CD4-positive, alpha-beta T cell treated with Interferon gamma for 1 hour (primary cell): ENCODE data around the gene RHOG.
"Not testable (repeated sequence)": the region's sequence is repeated elsewhere in the genome, so short reads cannot be mapped to it uniquely, and the experiment has no call there.

ENCODE experiments used
- DNase-seq: peaks from one replicate; pipeline ENCODE4 v3.0.0-alpha.2; 2020

Gene RHOG

DNA sequence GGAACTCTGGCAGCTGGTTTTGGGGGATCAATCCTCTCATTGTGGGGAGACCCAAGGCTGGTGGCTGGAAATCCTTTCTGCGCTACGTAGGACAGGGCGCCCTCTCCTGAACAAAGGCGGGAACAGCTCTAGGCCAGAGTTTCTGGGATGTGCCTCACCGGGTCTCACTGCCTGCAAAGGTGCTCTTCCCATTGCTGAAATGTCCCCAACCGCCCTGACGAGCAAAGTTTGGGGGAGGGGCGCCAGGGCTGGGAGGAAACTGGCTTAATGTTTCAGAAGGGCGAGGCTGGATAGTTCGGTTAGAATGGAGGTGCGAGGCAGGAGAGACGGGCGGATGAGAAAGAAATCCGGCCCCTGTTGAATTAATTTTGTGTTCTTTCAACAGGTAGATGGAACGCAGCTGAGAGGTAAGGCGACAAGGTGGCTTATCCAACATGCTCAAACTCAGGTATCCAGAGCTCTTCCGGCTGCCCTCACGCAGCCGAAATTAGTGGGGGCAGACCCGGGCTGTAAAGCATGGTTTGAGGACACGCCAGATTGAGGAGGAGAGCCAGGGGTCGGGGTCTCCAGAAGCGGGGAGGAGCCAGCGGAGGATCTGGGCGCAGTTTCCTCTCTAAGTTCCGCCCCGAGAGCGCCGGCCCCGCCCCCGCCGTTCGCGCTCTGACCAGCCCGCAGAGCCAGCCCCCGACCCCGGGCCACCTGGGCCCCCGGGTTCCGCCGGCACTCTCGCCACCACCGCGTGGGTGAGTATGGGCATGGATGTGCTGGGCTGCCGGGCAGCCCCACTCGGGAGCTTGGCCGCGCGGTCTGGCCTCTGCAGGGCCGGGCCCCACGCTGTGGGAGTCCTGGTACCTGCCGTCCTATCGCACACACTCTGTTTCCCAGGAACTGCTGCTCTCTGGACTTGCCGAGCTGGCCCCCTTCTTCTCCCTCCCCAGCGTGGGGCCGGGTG, 32.6 kb downstream of the RHOG start, which contains the start of gene PGAP2:
TSS of gene PGAP2 (plus strand) at position 652 of the 952 bp plus-strand sequence. CDS start 2,700 bp downstream, outside the sequence.
- DNase-seq = peak; percentile 53

- DNase-seq = no peak
Measured at GRCh38 chr11:3803726-3804495, 36.8 kb downstream of the RHOG start.

DNA sequence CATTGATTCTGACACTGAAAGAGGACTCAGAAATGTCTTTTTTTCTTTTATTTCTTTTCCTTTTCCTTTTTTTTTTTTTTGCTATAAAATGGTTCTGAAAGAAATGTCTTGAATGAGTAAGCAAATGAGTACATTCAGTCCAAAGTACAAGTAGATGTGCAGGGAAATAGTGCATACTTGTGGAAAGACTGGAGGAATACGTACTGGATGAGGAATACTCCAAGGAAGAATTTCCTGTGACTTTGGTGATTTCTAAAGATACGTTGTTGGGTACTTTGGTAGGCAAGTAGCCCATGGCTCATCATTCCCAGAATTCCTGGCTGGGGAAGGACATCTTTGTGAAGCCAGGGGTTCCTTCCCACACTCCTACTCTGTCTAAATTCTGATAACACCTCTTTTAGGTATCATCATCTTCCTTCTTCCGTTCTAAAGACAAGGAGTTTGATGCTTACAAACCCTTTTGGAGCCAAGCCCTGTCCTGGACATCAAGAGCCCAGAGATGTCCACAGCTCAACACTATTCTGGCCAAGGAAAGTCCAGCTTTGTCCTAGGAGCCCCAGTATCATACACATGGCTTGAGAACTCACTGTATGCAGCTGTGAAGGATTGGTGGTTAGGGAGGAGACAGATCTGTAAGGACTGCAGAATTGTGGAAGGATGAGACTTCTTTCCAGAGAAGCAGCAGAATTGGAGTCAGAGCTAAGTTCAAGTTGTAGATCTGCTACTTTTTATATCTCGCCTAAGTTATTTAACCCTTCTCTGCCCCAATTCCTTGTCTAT, 38.6 kb downstream of the RHOG start:
- DNase-seq = no peak

- no peak for DNase-seq
Measured at GRCh38 chr11:3799873-3800272, 40.9 kb downstream of the RHOG start.

DNA sequence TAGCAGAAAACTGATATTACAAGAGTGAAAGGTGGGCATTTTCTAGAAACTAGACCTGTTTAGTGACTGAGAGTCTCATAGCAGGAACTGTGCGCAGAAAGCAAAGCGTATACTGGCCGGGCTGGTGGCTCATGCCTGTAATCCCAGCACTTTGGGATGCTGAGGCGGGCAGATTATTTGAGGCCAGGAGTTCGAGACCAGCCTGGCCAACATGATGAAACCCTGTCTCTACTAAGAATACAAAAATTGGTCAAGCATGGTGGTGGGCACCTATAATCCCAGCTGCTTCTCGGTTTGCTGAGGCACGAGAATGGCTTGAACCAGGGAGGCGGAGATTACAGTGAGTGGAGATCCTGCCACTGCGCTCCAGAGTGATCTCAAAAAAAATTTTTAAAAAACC, 41.6 kb downstream of the RHOG start:
- no peak for DNase-seq

DNA sequence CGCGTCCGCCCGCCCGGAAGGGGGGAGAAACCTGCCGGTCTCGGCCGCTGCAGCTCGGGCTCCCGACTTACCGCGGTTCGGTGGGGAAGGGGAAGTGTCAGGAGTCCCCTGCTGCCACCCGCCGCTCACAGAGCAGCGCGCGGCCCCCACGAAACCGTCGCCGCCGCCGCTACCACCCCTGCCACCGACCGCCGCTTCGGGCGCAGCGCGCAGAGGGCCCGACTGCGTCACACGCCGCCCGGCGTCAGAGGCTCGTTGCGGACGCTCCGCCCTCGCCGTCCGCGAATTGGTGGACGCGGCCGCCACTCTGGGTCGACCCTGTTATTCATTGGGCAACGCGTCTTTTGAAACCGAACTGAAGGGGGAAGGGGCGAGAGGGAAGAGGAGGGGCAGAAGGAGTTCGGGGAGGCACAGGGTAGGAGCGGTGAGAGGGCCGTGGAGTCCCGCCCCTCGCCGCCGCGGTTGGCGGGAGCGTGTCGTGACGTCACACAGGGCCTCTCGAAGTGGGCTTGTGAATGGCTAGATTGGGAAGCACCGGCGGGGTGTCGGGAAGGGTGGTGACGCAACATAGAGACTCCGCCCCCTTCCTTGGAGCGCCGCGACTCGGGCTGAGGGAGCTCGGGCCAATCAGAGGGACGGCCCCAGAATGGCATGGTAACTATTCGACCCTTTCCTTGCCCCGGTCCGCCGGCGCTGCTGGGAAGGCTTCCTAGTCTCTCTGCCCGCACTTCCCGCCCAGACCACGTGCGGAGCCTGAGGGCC, 43.2 kb downstream of the RHOG start, which contains the start of gene NUP98:
TSS of gene NUP98 (minus strand) at position 226 of the 762 bp plus-strand sequence. CDS start 15,437 bp downstream, outside the sequence.
- peak; percentile 100 for DNase-seq

GRCh38 chr11:3796801-3797328, 43.9 kb downstream of the RHOG start:
- DNase-seq = no peak

DNA sequence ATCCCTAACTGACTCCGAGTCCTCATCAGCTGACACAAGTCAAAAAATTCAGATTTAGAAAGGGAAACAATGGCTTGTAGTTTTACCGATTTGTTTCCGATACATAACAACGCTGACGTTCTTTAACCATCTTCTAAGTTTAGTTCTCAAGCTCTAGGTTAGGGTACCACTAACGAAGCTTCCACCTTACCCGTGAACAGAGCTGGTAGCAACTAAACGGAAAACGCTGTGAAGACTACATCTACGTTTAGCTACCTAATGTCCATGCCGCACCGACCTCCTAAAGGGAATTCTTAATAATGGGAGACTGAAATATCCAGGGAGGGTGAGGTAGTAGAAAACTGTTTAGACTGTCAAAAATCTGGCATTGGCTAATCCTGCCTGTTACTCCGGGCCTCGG, 44.4 kb downstream of the RHOG start:
- DNase-seq = no peak

DNA sequence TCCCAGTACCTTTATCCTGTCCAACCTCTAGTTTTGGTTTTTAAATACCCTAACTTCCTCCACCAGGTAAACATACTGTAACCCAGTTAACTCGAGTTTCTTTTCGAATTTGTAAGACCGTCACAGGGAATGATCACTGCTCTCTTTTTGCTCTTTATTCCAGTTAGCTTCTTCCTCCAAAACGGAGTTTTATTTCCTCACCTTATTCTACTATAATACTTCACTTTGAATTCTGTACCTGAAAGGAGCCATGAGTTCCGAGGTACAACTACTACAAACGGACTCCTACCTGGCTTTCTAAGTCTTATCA, 44.8 kb downstream of the RHOG start:
- no peak for DNase-seq

- no peak for DNase-seq
Measured at GRCh38 chr11:3795131-3796001, 45.4 kb downstream of the RHOG start.

GRCh38 chr11:3794387-3794786, 46.4 kb downstream of the RHOG start:
- not testable (repeated sequence) for DNase-seq

- DNase-seq = no peak
Measured at GRCh38 chr11:3786781-3787428, 53.9 kb downstream of the RHOG start.

DNA sequence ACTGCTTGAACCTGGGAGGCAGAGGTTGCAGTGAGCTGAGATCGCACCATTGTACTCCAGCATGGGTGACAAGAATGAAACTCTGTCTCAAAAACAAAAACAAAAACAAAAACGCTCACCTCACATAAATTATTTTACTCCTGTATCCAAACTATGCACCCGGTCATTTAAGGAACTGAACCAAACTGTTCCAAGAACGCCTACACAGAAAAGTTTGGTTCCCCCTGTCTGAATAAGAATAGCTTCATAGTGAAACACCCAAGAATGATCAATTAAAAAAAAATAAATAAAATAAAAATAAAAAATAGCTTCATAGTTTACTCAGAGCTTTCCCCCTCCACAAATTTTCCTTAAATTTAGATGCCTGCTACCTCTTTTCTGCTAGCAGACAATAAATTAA, 57.1 kb downstream of the RHOG start:
- no peak for DNase-seq

- DNase-seq = no peak
Measured at GRCh38 chr11:3782963-3783362, 57.8 kb downstream of the RHOG start.

GRCh38 chr11:3781423-3781822, 59.3 kb downstream of the RHOG start:
- no peak for DNase-seq
